ENCODE results near the gene LBX1. TPM values are rescaled to one million over a fixed set of nuclear protein-coding genes. Genes with fewer than 3 reads are reported as not detected.

Gene LBX1
- polyA plus RNA-seq, 2 of the 4 experiments (the other 2 are of a cell fraction) = not detected

DNA sequence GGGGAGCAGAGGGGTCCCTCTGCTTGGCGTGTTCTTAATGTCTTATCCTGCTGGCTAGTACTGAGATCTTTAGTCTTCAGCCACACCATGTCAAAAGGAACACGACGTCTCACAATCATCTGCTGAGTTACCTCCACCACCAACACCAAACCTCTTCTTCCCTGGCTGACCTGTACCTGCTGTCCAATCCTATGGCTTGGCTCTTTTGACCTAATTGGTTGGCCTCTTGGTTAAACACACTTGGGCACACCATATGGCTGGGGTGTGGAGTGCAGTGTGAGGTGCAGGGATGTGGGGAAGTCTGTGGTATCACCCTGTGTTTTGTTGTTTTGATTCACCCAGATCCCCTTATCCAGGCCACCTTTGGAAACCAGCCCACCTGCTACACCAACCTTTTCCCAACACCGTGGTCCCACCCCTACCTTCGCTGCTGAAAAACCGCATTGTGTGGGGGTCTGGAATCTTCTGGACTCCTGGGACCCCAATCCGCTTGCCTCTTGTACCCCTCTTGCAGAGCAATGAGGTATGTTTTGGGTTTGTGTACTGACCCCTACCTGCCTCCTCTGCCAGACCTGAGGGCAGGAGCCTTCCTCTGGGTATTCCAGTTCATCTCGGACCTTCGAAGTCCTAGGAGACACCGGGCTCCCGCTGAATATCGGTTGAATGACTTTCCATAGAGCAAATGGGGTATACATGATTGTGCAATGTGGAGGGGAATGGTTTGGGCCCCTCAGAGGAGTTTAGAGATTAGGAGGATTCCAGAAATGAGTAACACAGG, 2.8 kb upstream of the LBX1 start:
- no peak for TF ChIP-seq NFE2L2 (conservative IDR thresholded peaks at IDR 0.05; ENCODE audit: low read length)
- no peak for TF ChIP-seq MYC (IDR thresholded peaks at IDR 0.05; ENCODE audit: borderline replicate concordance, low read length)
- TF ChIP-seq HMGXB4 (CRISPR knock-in tag; IDR thresholded peaks at IDR 0.05; ENCODE audit: borderline replicate concordance) = no peak
- no peak for TF ChIP-seq SREBF2 (IDR thresholded peaks at IDR 0.05)
- TF ChIP-seq HOXB13 (CRISPR knock-in tag; IDR thresholded peaks at IDR 0.05; ENCODE audit: low read depth) = no peak
- no peak for TF ChIP-seq FOSL2 (IDR thresholded peaks at IDR 0.05)
- no peak for TF ChIP-seq FOSL2 (CRISPR knock-in tag; IDR thresholded peaks at IDR 0.05)
- no peak for TF ChIP-seq TP53 (CRISPR knock-in tag; IDR thresholded peaks at IDR 0.05)
- no peak for TF ChIP-seq EHF (CRISPR knock-in tag; IDR thresholded peaks at IDR 0.05)
- TF ChIP-seq BHLHE40 (IDR thresholded peaks at IDR 0.05; ENCODE audit: low read depth, low read length) = no peak
- TF ChIP-seq, protein P1, sequence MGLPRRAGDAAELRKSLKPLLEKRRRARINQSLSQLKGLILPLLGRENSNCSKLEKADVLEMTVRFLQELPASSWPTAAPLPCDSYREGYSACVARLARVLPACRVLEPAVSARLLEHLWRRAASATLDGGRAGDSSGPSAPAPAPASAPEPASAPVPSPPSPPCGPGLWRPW (IDR thresholded peaks at IDR 0.05) = no peak
- TF ChIP-seq, protein P2, sequence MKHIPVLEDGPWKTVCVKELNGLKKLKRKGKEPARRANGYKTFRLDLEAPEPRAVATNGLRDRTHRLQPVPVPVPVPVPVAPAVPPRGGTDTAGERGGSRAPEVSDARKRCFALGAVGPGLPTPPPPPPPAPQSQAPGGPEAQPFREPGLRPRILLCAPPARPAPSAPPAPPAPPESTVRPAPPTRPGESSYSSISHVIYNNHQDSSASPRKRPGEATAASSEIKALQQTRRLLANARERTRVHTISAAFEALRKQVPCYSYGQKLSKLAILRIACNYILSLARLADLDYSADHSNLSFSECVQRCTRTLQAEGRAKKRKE (CRISPR knock-in tag; IDR thresholded peaks at IDR 0.05; ENCODE audit: low read depth) = no peak
- TF ChIP-seq ZNF302 (CRISPR knock-in tag; IDR thresholded peaks at IDR 0.05) = no peak
- Histone ChIP-seq H3K27ac (no peak overlapping the region), H3K4me1 (no peaks in the 10 kb centered on the region), H3K9me3 (no peaks in the 10 kb centered on the region), H3K4me3 (no peak overlapping the region), H3K4me2 (no peak overlapping the region)
- ATAC-seq (no peak), DNase-seq (ENCODE audit: low read depth in 1 of 2, low spot score in 1 of 2) (no peak), FAIRE-seq (no peak)
- ChIA-PET POLR2A (no interaction called here), CTCF (interaction anchor here (1.7 to 9.3 kb wide), 2 partner anchors 18 kb away, joined by 10 to 63 read pairs; no protein-coding TSS in a partner anchor)
- 51% methylated on average over 12 of the region's 12 CpGs for WGBS (ENCODE audit: missing lambda C conversion rate)

GRCh38 chr10:101231092-101231491, 1.8 kb upstream of the LBX1 start:
- ChIA-PET CTCF (interaction anchor here (0.6 to 1.7 kb wide), 4 partner anchors 12 to 339 kb away, joined by 3 to 10 read pairs (median 3); no protein-coding TSS in a partner anchor), POLR2A (no interaction called here)
- ATAC-seq = no peak
- H3K4me1 ChIP-seq = no peaks in the 10 kb centered on the region
- WGBS (ENCODE audit: missing lambda C conversion rate) = 66% methylated on average over 7 of the region's 7 CpGs
- H3K9me3 ChIP-seq = no peaks in the 10 kb centered on the region
- no peak overlapping the region for H3K27ac ChIP-seq
- no peak overlapping the region for H3K4me2 ChIP-seq
- DNase-seq (ENCODE audit: low read depth in 1 of 2, low spot score in 1 of 2) = no peak
- FAIRE-seq = no peak
- no peak for TF ChIP-seq TFCP2L1 (CRISPR knock-in tag; IDR thresholded peaks at IDR 0.05)
- no peak for TF ChIP-seq KDM1A (IDR thresholded peaks at IDR 0.05; ENCODE audit: low read depth)
- TF ChIP-seq MAZ (IDR thresholded peaks at IDR 0.05; ENCODE audit: borderline replicate concordance, low read depth, low read length) = no peak
- TF ChIP-seq HDAC2 (IDR thresholded peaks at IDR 0.05) = no peak
- H3K4me3 ChIP-seq = no peak overlapping the region

DNA sequence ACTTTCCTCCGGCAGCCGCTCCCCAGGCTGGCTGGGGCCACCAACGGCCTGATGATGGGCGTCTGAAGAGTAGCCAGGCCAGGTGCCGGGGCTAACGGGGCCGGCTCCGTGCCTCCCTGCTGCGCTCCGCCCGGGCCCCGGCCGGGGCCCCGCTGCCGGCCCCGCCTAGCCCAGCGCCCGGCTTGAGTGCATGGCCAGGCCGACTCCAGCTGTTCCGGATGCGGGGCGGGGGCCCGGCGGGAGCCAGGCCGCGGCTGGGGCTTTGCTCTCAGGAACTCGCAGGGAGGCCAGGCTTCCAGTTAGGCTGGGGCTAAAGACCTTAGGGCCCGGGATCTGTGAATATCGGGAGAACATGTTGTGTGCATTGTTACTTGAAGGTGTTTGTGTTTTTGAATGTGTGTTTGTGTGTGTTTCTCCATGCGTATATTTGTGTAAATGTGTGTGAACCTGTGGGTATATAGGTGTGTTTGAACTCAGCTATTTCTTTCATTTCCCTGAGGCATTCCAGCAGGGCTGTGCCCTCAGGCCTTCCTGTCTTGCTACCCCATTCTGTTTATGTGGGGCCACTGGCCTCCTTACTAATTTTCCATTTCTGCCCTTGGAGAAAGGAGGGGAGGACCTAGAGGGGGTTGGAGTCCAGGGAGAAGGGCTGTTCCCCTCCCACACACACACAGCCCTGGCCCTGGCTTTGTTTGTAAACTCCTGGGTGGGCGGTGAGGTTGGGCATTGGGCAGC, 1.1 kb upstream of the LBX1 start:
- FAIRE-seq (no peak), ATAC-seq (no peak), DNase-seq (ENCODE audit: low read depth in 1 of 2, low spot score in 1 of 2) (no peak)
- CTCF ChIA-PET = interaction anchor here (0.6 to 1.7 kb wide), 7 partner anchors 10 to 340 kb away, joined by 3 to 10 read pairs (median 4); no protein-coding TSS in a partner anchor
- WGBS (ENCODE audit: missing lambda C conversion rate) = 70% methylated on average over 17 of the region's 31 CpGs
- H3K27ac ChIP-seq = no peak overlapping the region
- H3K4me1 ChIP-seq = no peaks in the 10 kb centered on the region
- H3K4me3 ChIP-seq = no peak overlapping the region
- H3K9me3 ChIP-seq = no peaks in the 10 kb centered on the region
- H3K4me2 ChIP-seq = no peak overlapping the region
- POLR2A ChIA-PET = no interaction called here
- TF ChIP-seq RARB (CRISPR knock-in tag; IDR thresholded peaks at IDR 0.05) (no peak), CEBPB (IDR thresholded peaks at IDR 0.05) (no peak), CTCF (IDR thresholded peaks at IDR 0.05) (no peak), ZFP36 (IDR thresholded peaks at IDR 0.05; ENCODE audit: borderline replicate concordance, partially characterized antibody) (no peak), HEYL (CRISPR knock-in tag; IDR thresholded peaks at IDR 0.05) (no peak), ZNF302 (CRISPR knock-in tag; IDR thresholded peaks at IDR 0.05) (no peak), RAD21 (conservative IDR thresholded peaks at IDR 0.05 in 1 of 2, IDR thresholded peaks at IDR 0.05 in 1 of 2) (no peak), NR3C1 (IDR thresholded peaks at IDR 0.05) (no peak), GATA3 (IDR thresholded peaks at IDR 0.05; ENCODE audit: borderline replicate concordance) (no peak)

All from A549 (cell line).